Measurements from ENCODE around the gene ACOX1.

GRCh38 chr17:76018801-76019200 is 39.8 kb upstream of the ACOX1 start:
- no peak for TF ChIP-seq POLR2A (IDR thresholded peaks at IDR 0.05; ENCODE audit: low read depth, low read length)
- TF ChIP-seq TAF1 (IDR thresholded peaks at IDR 0.05; ENCODE audit: borderline replicate concordance, low read depth, low read length), result no peak
- no peak for TF ChIP-seq POLR2AphosphoS5 (IDR thresholded peaks at IDR 0.05; ENCODE audit: low read depth, low read length)
